HL-60 (cell line): Measurements from ENCODE around the gene IFI27.

ENCODE experiments used
- GABPA ChIP-seq: IDR thresholded peaks from 2 replicates; pipeline ENCODE4 v1.6.1; 2012; ENCODE audit warnings: low read depth
- POLR2AphosphoS5 ChIP-seq: IDR thresholded peaks from 2 replicates; pipeline ENCODE4 v1.6.1; 2012; ENCODE audit warnings: low read depth
- SPI1 ChIP-seq: IDR thresholded peaks from 2 replicates; pipeline ENCODE4 v1.6.1; 2012; ENCODE audit warnings: low read depth, mild to moderate bottlenecking, borderline replicate concordance
- TF ChIP-seq, protein P1 (sequence below): IDR thresholded peaks from one replicate; pipeline ENCODE4 v1.5.1; 2011; ENCODE audit warnings: low read length, control low read depth, inconsistent platforms; ENCODE audit not compliant: insufficient read depth
- TF ChIP-seq, protein P2 (sequence below): IDR thresholded peaks from 2 replicates; pipeline ENCODE4 v1.6.1; 2012; ENCODE audit warnings: low read depth; ENCODE audit not compliant: insufficient replicate concordance

DNA sequence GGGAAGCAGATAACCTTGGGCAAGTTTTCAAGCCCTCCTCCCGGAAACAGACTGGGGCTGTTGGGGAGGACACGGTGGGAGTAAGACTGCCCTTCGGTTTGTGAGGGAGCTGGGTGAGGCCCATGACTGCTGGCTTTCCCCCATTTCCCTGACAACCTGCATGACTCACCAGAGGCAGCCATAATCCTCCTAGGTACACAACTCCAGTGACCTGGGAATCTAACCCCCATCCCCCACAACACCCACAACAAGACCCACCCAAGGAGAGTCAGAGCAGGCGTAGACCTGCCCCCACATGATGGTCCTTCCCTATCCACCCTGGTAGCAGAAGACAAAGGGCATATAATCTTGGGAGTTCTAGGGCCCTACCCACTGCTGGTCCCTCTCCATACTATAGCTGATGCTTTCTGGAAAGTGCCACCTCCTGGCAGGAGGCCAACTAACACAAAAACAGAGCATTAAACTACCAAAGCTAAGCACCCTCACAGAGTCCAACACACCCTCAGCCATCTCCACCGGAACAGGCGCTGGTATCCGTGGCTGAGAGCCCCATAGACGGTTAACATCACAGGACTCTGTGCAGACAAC is 44.4 kb upstream of the IFI27 start:
- TF ChIP-seq, protein P1, sequence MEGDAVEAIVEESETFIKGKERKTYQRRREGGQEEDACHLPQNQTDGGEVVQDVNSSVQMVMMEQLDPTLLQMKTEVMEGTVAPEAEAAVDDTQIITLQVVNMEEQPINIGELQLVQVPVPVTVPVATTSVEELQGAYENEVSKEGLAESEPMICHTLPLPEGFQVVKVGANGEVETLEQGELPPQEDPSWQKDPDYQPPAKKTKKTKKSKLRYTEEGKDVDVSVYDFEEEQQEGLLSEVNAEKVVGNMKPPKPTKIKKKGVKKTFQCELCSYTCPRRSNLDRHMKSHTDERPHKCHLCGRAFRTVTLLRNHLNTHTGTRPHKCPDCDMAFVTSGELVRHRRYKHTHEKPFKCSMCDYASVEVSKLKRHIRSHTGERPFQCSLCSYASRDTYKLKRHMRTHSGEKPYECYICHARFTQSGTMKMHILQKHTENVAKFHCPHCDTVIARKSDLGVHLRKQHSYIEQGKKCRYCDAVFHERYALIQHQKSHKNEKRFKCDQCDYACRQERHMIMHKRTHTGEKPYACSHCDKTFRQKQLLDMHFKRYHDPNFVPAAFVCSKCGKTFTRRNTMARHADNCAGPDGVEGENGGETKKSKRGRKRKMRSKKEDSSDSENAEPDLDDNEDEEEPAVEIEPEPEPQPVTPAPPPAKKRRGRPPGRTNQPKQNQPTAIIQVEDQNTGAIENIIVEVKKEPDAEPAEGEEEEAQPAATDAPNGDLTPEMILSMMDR: no peak
- TF ChIP-seq GABPA (no peak), POLR2AphosphoS5 (no peak), SPI1 (no peak)
- TF ChIP-seq, protein P2, sequence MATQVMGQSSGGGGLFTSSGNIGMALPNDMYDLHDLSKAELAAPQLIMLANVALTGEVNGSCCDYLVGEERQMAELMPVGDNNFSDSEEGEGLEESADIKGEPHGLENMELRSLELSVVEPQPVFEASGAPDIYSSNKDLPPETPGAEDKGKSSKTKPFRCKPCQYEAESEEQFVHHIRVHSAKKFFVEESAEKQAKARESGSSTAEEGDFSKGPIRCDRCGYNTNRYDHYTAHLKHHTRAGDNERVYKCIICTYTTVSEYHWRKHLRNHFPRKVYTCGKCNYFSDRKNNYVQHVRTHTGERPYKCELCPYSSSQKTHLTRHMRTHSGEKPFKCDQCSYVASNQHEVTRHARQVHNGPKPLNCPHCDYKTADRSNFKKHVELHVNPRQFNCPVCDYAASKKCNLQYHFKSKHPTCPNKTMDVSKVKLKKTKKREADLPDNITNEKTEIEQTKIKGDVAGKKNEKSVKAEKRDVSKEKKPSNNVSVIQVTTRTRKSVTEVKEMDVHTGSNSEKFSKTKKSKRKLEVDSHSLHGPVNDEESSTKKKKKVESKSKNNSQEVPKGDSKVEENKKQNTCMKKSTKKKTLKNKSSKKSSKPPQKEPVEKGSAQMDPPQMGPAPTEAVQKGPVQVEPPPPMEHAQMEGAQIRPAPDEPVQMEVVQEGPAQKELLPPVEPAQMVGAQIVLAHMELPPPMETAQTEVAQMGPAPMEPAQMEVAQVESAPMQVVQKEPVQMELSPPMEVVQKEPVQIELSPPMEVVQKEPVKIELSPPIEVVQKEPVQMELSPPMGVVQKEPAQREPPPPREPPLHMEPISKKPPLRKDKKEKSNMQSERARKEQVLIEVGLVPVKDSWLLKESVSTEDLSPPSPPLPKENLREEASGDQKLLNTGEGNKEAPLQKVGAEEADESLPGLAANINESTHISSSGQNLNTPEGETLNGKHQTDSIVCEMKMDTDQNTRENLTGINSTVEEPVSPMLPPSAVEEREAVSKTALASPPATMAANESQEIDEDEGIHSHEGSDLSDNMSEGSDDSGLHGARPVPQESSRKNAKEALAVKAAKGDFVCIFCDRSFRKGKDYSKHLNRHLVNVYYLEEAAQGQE: no peak
